PFSK-1 (cell line): ENCODE measurements around the gene PCDH15.

Experiments
- POLR2AphosphoS5 ChIP-seq: IDR thresholded peaks from 2 replicates; pipeline ENCODE4 v1.6.1; 2012; ENCODE audit warnings: low read depth, mild to moderate bottlenecking, control low read depth, low read length, moderate library complexity
- REST ChIP-seq, 2 experiments: IDR thresholded peaks; 2 replicates each; pipeline versions ENCODE4 v1.6.1 to v1.8.0; 2011 to 2012; ENCODE audit warnings: low read depth in 2 of 2, low read length in 2 of 2, control low read depth in 1 of 2, inconsistent platforms in 1 of 2, mild to moderate bottlenecking in 1 of 2, moderate library complexity in 1 of 2; ENCODE audit not compliant: insufficient read depth in 1 of 2
- SIN3A ChIP-seq: IDR thresholded peaks from 2 replicates; pipeline ENCODE4 v1.6.1; 2012; ENCODE audit warnings: mild to moderate bottlenecking, low read length, moderate library complexity, borderline replicate concordance; ENCODE audit not compliant: insufficient read depth
- TAF1 ChIP-seq: IDR thresholded peaks from 2 replicates; pipeline ENCODE4 v1.6.1; 2012; ENCODE audit warnings: low read length, control low read depth, borderline replicate concordance; ENCODE audit not compliant: insufficient read depth

GRCh38 chr10:54776622-54777021, 24.4 kb downstream of the PCDH15 start:
- no peak for TF ChIP-seq TAF1
- no peak for TF ChIP-seq REST (IDR thresholded peaks at IDR 0.05; ENCODE audit: insufficient read depth in 1 of 2, low read depth in 2 of 2, low read length in 2 of 2)
- no peak for TF ChIP-seq SIN3A
- no peak for TF ChIP-seq POLR2AphosphoS5
